Calu3 (cell line): ENCODE data around the gene ALDOC. TPM values are rescaled to one million over a fixed set of nuclear protein-coding genes. Genes with fewer than 3 reads are reported as not detected.

Source experiments
- BruUV-seq: library from RNA; stranded (reverse); fragments of 400-500 nt; replicated peaks from 2 replicates; lab custom pipeline; 2021; lab: Mats Ljungman, UMichigan
- CTCF ChIA-PET: fragments of 300-600 bp; sonication (Branson Sonifier 250); formaldehyde crosslinking; loops from one replicate; lab custom pipeline; 2022; ENCODE audit warnings: antibody characterized with exemption; lab: Charles Lee
- DNase-seq: peaks from one replicate; pipeline ENCODE4 v3.0.0; 2022
- H3K27ac Mint-ChIP-seq: one replicate; pipeline ENCODE4 v1.8.0; 2022; ENCODE audit warnings: mixed read lengths; ENCODE audit not compliant: unreplicated experiment
- H3K27me3 Mint-ChIP-seq: one replicate; pipeline ENCODE4 v1.8.0; 2022; ENCODE audit warnings: mixed read lengths; ENCODE audit not compliant: unreplicated experiment
- H3K36me3 Mint-ChIP-seq: one replicate; pipeline ENCODE4 v1.8.0; 2022; ENCODE audit warnings: mild to moderate bottlenecking, moderate library complexity, mixed read lengths; ENCODE audit not compliant: insufficient read depth, unreplicated experiment
- H3K4me1 Mint-ChIP-seq: one replicate; pipeline ENCODE4 v1.8.0; 2022; ENCODE audit warnings: mild to moderate bottlenecking, low read depth, mixed read lengths; ENCODE audit not compliant: unreplicated experiment
- H3K4me3 Mint-ChIP-seq: one replicate; pipeline ENCODE4 v1.8.0; 2022; ENCODE audit warnings: mild to moderate bottlenecking, low read depth, moderate library complexity, mixed read lengths; ENCODE audit not compliant: unreplicated experiment
- H3K9me3 Mint-ChIP-seq: one replicate; pipeline ENCODE4 v1.8.0; 2022; ENCODE audit warnings: low read depth, mixed read lengths; ENCODE audit not compliant: unreplicated experiment
- intact Hi-C: fragments of 100-400 bp; cut with micrococcal nuclease; formaldehyde crosslinking; loops from one replicate; pipeline ENCODE4 v1.10.0; 2022; ENCODE audit not compliant: unreplicated experiment
- total RNA-seq: library from RNA; stranded (reverse); gene quantifications from 2 replicates; pipeline ENCODE4 v1.2.3, GENCODE V29; 2022
- TF ChIP-seq, protein P1 (sequence below): fragments of 200-600 bp; IDR thresholded peaks from one replicate; pipeline ENCODE4 v1.8.0; 2022; ENCODE audit warnings: antibody characterized with exemption; ENCODE audit not compliant: unreplicated experiment

Gene ALDOC
- total RNA-seq, 1 experiment from 2014 or later = 2.6 TPM

DNA sequence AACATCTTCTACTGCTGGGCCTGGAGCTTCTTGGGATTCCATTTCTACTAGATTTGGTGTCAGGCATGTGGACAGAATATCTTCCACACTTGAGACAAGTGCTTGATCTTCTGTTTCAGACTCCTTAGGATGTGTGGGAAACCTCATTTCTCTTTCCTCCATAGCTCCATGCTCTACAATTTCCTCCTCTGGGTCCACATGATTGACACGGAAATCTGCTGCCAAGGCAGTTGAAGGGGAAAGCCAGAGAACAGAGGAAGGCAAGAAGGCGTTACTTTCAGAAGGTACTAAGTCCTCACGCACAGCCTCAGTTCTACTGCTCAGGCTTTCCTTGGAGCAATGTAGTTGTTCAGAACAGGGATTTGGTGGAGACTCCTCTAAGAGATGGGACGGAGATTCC is 15.6 kb upstream of the ALDOC start:
- Mint-ChIP-seq H3K4me3 (no peak overlapping the region), H3K27ac (no peak overlapping the region), H3K27me3 (no peaks in the 10 kb centered on the region), H3K4me1 (peaks cover under 1% of the 10 kb centered on the region), H3K9me3 (no peaks in the 10 kb centered on the region), H3K36me3 (peaks cover 9% of the 10 kb centered on the region)
- intact Hi-C loops = no loop called here
- DNase-seq = no peak
- BruUV-seq = no TSS peak
- CTCF ChIA-PET = no interaction called here
- TF ChIP-seq, protein P1, sequence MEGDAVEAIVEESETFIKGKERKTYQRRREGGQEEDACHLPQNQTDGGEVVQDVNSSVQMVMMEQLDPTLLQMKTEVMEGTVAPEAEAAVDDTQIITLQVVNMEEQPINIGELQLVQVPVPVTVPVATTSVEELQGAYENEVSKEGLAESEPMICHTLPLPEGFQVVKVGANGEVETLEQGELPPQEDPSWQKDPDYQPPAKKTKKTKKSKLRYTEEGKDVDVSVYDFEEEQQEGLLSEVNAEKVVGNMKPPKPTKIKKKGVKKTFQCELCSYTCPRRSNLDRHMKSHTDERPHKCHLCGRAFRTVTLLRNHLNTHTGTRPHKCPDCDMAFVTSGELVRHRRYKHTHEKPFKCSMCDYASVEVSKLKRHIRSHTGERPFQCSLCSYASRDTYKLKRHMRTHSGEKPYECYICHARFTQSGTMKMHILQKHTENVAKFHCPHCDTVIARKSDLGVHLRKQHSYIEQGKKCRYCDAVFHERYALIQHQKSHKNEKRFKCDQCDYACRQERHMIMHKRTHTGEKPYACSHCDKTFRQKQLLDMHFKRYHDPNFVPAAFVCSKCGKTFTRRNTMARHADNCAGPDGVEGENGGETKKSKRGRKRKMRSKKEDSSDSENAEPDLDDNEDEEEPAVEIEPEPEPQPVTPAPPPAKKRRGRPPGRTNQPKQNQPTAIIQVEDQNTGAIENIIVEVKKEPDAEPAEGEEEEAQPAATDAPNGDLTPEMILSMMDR = no peak

DNA sequence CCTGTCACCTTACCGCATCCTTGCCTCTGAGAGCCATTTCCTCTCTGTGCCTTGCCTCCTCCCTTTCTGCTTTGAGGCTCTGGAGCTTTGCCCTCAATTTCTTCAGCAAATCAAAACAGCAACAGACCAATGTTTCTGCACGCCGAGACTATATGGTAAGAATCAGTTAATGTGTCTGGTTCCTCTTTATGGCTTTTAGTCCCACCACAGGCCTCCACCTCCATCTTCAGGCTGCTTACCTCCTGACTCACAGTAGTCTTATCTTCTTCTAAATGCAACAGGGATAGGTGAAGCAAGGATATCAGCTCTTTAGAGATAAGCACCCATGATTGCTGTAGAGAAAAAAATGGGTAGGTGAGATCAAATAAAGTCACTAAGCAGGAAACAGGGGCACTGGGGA is 9.2 kb upstream of the ALDOC start:
- H3K27me3 Mint-ChIP-seq = no peaks in the 10 kb centered on the region
- DNase-seq = no peak
- no TSS peak for BruUV-seq
- TF ChIP-seq, protein P1 = no peak
- intact Hi-C loops = no loop called here
- no peak overlapping the region for H3K27ac Mint-ChIP-seq
- no peaks in the 10 kb centered on the region for H3K9me3 Mint-ChIP-seq
- H3K36me3 Mint-ChIP-seq = peaks cover 25% of the 10 kb centered on the region
- no peak overlapping the region for H3K4me3 Mint-ChIP-seq
- CTCF ChIA-PET = no interaction called here
- H3K4me1 Mint-ChIP-seq = no peaks in the 10 kb centered on the region

DNA sequence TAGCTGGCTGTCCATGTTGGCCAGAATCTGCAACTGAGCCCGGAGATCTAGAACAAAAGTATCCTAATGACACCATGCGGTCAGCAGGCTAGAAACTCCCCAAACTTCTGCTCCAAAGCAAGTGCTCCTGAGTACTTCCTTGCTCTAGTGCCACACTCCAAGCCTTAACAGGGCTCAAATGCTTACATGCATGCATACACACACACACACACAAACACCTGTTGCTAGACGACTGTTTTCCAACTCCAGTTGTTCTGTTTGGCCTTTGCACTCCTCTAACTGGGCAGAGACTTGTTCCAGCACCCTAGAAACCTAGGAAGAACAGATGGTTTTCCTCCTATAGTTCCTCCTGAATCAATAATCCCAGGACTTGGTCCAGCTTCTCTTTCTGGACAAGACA is 7.7 kb upstream of the ALDOC start:
- TF ChIP-seq, protein P1 = no peak
- no TSS peak for BruUV-seq
- CTCF ChIA-PET = no interaction called here

DNA sequence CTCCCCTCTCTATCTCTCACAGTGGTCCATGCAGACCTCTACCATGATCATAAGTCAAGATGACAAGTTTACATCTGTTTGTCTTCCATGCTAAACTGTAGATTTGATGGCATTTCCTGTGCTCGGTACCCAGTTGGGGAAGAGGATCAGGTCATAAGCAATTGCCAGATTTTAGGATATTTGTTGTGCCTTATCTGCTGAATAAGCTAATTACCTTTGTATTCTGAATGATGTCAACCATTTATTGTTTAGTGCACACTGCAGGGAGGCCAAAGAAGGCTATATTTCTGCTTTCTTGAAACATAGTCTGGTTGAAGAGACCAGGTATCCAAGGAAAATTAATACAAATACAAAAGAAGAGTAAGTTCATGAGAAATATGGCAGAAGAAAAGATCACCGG is 5.8 kb upstream of the ALDOC start:
- intact Hi-C loops = no loop called here
- CTCF ChIA-PET = no interaction called here
- no TSS peak for BruUV-seq
- TF ChIP-seq, protein P1 = no peak
- H3K36me3 Mint-ChIP-seq = peaks cover 21% of the 10 kb centered on the region
- H3K27me3 Mint-ChIP-seq = no peaks in the 10 kb centered on the region
- H3K9me3 Mint-ChIP-seq = no peaks in the 10 kb centered on the region
- H3K4me3 Mint-ChIP-seq = no peak overlapping the region
- no peak for DNase-seq
- no peak overlapping the region for H3K27ac Mint-ChIP-seq
- H3K4me1 Mint-ChIP-seq = no peaks in the 10 kb centered on the region

More for the DNA sequence above, 7.7 kb upstream of the ALDOC start:
- Mint-ChIP-seq H3K27ac (no peak overlapping the region), H3K9me3 (no peaks in the 10 kb centered on the region), H3K27me3 (no peaks in the 10 kb centered on the region), H3K4me3 (no peak overlapping the region), H3K36me3 (peaks cover 30% of the 10 kb centered on the region), H3K4me1 (no peaks in the 10 kb centered on the region)
- intact Hi-C loops = no loop called here
- no peak for DNase-seq
